ENCODE results near the gene FZD1. TPM values are rescaled to one million over a fixed set of nuclear protein-coding genes. Genes with fewer than 3 reads are reported as not detected.

FZD1 gene
- total RNA-seq, 4 donors from 2014 or later = 66.4 to 127 (median 114) TPM

DNA sequence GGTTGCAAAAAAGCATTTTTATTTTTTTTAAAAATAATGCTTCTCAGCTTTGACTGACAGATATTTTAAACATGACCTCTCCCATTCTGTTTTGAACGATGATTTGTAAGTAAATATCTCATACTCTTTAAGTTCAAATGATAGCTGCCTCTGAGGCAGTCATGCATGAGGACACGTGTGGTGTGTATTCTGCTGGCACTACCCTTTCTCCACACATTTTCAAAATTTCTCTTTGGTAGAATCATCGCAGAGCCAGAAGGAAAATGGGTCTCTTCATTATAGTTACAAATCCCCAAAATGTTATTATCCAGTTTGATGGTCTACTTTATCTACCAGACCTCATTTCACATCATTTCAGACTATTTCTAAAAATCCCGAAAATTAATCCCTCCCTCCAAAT is 55.1 kb downstream of the FZD1 start:
- intact Hi-C loops (cut with DNase I) = no loop called here
- H3K4me1 ChIP-seq = no peaks in the 10 kb centered on the region
- no peak overlapping the region for H3K4me3 ChIP-seq (replicated peaks in 1 of 3)
- H3K36me3 ChIP-seq = no peaks in the 10 kb centered on the region
- no peak overlapping the region for H3K27ac ChIP-seq
- no peaks in the 10 kb centered on the region for H3K27me3 ChIP-seq
- no peak for DNase-seq
- TF ChIP-seq, protein P1, sequence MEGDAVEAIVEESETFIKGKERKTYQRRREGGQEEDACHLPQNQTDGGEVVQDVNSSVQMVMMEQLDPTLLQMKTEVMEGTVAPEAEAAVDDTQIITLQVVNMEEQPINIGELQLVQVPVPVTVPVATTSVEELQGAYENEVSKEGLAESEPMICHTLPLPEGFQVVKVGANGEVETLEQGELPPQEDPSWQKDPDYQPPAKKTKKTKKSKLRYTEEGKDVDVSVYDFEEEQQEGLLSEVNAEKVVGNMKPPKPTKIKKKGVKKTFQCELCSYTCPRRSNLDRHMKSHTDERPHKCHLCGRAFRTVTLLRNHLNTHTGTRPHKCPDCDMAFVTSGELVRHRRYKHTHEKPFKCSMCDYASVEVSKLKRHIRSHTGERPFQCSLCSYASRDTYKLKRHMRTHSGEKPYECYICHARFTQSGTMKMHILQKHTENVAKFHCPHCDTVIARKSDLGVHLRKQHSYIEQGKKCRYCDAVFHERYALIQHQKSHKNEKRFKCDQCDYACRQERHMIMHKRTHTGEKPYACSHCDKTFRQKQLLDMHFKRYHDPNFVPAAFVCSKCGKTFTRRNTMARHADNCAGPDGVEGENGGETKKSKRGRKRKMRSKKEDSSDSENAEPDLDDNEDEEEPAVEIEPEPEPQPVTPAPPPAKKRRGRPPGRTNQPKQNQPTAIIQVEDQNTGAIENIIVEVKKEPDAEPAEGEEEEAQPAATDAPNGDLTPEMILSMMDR (IDR thresholded peaks at IDR 0.05) = no peak
- TF ChIP-seq POLR2A (IDR thresholded peaks at IDR 0.05) = no peak
- WGBS, 2 donors = 64 to 65% methylated on average over 4 of the region's 4 CpGs
- no peaks in the 10 kb centered on the region for H3K9me3 ChIP-seq

DNA sequence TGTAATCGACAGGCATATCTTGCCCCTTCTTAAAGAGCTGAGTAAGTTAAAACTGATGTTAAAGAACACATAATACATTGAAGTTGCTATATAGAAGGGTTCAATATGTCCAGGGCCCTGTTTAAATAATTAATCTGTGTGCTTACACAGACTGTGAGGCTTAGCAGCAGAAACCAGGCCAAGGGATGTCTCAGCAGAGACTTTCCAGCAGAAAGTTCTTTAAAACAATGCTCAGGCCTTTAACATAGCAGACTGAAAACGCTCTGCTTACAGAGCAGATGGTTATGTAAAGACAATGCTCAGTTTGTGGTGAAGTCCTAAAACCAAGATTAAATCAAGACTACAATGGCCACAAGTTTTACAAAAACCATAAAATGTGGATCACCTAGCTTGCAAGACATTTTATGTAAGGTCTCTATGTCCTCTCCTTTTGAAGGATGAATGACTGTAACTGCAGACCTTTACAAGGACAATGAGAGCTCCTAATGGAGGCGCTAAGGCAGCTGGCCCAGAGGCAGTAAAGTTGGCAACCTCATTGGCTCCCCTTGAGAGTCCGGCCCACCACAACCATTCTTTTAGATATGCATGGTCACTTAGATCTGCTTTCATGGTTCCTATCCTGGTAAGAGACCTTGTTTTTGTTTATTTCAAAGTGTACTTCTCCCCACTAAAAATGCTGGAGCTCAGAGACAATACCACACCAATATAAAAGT is 56.3 kb downstream of the FZD1 start:
- H3K36me3 ChIP-seq = no peaks in the 10 kb centered on the region
- 92 to 93% methylated on average over 4 of the region's 4 CpGs for WGBS, 2 donors
- H3K4me1 ChIP-seq = no peaks in the 10 kb centered on the region
- TF ChIP-seq POLR2A (IDR thresholded peaks at IDR 0.05) = no peak
- TF ChIP-seq, protein P1 (IDR thresholded peaks at IDR 0.05) = no peak
- intact Hi-C loops (cut with DNase I) = no loop called here
- no peak overlapping the region for H3K4me3 ChIP-seq (replicated peaks in 1 of 3)
- no peak overlapping the region for H3K27ac ChIP-seq
- no peaks in the 10 kb centered on the region for H3K9me3 ChIP-seq
- DNase-seq = no peak
- no peaks in the 10 kb centered on the region for H3K27me3 ChIP-seq
